Large intestine (tissue), 3 donors: ENCODE results near the gene SERPING1. TPM values are rescaled to one million over a fixed set of nuclear protein-coding genes. Genes with fewer than 3 reads are reported as not detected.

ENCODE experiments used
- DNase-seq, 2 donors: peaks; one replicate each; pipeline versions ENCODE4 v3.0.0 to v3.0.0-alpha.2; 2013
- H3K27ac ChIP-seq: one replicate; pipeline ENCODE4 v1.5.1; 2013; ENCODE audit warnings: low read length
- H3K27me3 ChIP-seq: 2 replicates; pipeline ENCODE4 v1.6.1; 2013; ENCODE audit warnings: low read length; ENCODE audit not compliant: control insufficient read depth, insufficient read depth
- H3K36me3 ChIP-seq: 2 replicates; pipeline ENCODE4 v1.6.1; 2013; ENCODE audit warnings: low read length; ENCODE audit not compliant: control insufficient read depth, insufficient read depth
- H3K4me1 ChIP-seq: one replicate; pipeline ENCODE4 v1.6.1; 2013; ENCODE audit warnings: low read length; ENCODE audit not compliant: control insufficient read depth, insufficient read depth
- H3K4me3 ChIP-seq: one replicate; pipeline ENCODE4 v1.5.1; 2013; ENCODE audit warnings: low read length
- H3K9me3 ChIP-seq: one replicate; pipeline ENCODE4 v1.6.1; 2013; ENCODE audit warnings: mild to moderate bottlenecking, low read depth, low read length, moderate library complexity; ENCODE audit not compliant: control insufficient read depth
- WGBS: methylation state at CpG from one replicate; pipeline ENCODE4 v1.1.5; 2013; ENCODE audit warnings: low lambda C conversion rate; ENCODE audit not compliant: insufficient coverage; 5-methylcytosine and 5-hydroxymethylcytosine counted together
- polyA plus RNA-seq: library from polyadenylated mRNA; unstranded; fragments of 120-200 nt; gene quantifications from one replicate; pipeline ENCODE4 v1.2.1, GENCODE V29; 2013

Gene SERPING1
- polyA plus RNA-seq, 1 donor, result 48.9 TPM

DNA sequence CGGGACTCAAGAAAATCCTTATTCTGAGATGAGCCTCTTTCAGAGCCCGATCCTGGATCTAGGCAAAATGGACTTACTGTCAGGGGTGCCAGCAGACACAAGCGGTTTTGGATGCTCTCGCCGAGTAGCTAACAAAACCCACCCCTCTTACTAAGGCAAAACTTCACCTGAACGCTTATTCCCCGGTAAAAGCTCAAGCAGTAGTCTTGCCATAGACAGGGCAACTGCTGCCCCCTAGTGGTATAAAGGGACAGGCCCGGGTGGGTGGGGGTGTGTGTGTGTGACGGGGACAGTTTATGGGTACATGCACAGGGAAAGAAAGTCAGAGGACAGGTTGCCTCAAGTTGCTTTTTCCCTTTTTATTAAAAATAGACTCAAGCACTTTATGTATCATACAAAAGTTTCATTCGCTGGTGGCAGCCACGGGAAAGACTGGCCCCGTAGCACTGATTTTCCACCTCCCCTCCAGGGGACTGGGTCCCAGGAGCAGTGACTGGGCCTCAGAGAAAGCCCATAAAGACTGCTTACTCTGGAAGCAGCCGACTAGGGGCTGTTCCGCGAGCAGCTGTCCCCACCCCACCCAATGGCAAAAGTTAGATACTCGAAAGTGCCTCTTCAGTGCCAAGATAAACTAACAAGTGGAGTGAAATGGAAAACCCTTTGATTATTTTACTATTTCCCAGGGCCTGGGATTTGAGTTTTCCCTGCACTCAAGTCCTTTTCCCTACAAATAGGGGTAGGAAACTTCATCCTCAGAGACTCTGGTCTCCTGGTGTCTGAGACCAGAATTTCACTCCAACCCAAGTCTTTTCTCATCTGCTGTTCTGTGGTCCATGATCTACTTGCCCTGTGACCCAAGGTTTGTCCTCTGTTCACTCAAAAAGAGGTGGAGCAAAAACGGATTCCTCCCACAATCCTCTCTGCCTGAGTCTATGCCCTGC, 47.5 kb downstream of the SERPING1 start:
- peaks cover 41% of the 10 kb centered on the region for H3K4me1 ChIP-seq
- peak; percentile 68 to 69 for DNase-seq
- WGBS, result no CpG with 5 or more reads among the region's 17 CpGs
- H3K36me3 ChIP-seq, result no peaks in the 10 kb centered on the region
- no peak overlapping the region for H3K4me3 ChIP-seq
- H3K27ac ChIP-seq, result no peak overlapping the region
- peaks cover 44% of the 10 kb centered on the region for H3K27me3 ChIP-seq
- no peaks in the 10 kb centered on the region for H3K9me3 ChIP-seq

DNA sequence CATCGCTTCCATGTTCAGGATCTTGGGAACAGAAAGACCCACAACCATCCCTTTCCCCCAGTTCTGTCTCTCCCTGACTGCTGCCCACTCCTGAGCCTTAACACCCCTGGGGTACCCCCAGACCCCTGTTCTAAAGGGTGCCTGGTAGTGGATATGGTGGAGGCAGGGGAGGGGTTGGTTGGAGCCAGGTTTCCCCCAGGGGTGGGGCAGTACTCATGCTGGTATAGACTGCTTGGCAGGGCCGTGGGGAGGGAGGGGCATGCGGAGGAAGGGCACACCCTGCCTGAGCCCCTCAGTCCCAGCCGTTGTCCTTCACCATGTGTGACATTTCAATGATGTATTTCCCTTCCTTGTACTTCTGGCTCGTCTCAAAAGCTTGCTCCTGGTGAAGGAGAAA, 48.2 kb downstream of the SERPING1 start:
- Histone ChIP-seq H3K4me3 (no peak overlapping the region), H3K36me3 (no peaks in the 10 kb centered on the region), H3K27ac (no peak overlapping the region), H3K9me3 (no peaks in the 10 kb centered on the region), H3K27me3 (peaks cover 51% of the 10 kb centered on the region), H3K4me1 (peaks cover 37% of the 10 kb centered on the region)
- no peak for DNase-seq
- no CpG with 5 or more reads among the region's 5 CpGs for WGBS

DNA sequence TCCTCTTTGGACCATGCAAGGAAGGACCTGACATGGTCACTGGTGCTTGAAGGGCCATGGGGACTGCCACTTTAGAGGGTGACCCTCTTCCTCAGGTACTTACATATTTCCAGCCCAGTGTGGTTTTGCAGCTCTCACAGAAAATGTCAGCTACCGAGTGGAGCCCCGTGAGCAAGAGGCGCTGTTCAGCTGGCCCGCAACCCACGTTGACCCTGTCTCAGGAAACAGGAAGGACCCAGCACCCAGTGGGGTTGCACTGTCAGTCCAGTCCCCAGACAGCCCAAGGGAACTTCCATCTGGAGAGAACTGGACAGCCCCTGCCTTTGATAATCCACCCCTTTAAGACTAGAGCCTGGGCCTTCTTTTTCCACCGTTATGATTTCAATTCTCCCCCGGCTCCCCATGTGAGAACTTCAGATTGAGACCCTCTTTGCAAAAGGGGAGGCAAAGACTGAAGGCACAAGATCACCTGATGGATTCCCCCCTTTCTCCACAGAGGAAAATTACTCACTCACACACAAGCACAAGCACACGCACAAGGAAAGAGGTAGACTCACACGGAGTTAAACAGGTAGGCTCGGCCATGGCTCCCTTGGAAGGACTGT, 48.8 kb downstream of the SERPING1 start:
- Histone ChIP-seq H3K4me1 (peaks cover 35% of the 10 kb centered on the region), H3K9me3 (no peaks in the 10 kb centered on the region), H3K27ac (no peak overlapping the region), H3K27me3 (peaks cover 56% of the 10 kb centered on the region), H3K36me3 (no peaks in the 10 kb centered on the region), H3K4me3 (no peak overlapping the region)
- WGBS, result no CpG with 5 or more reads among the region's 10 CpGs
- no peak for DNase-seq

DNA sequence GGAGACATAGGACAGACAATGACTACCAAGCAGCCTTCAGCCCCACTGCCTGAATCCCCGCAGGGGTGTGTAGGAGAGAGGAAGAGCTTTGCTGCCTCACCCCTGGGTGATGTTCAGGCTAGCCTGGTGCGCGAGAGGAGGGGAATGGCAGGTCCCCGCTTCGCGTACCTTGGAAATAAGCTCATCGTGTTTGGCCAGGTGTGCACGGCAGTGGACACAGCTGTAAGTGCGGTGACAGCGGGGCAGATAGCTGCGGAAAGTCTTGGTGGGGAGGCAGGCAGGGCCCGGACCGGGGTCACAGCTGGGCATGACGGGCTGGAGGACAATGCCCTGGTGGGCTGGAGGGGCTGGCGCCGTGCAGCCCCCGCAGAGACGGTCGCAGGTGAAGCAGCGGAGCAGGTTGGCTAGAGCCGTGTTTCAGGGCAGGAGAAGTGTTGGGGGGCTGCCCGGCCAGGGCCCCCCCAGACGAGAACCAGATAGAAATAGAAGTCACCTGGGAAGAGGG, 49.4 kb downstream of the SERPING1 start:
- no CpG with 5 or more reads among the region's 23 CpGs for WGBS
- H3K9me3 ChIP-seq, result no peaks in the 10 kb centered on the region
- peaks cover 35% of the 10 kb centered on the region for H3K4me1 ChIP-seq
- no peaks in the 10 kb centered on the region for H3K36me3 ChIP-seq
- H3K27ac ChIP-seq, result no peak overlapping the region
- H3K27me3 ChIP-seq, result peaks cover 62% of the 10 kb centered on the region
- no peak overlapping the region for H3K4me3 ChIP-seq
- peak in 1 of 2 donors; percentile 43 for DNase-seq

DNA sequence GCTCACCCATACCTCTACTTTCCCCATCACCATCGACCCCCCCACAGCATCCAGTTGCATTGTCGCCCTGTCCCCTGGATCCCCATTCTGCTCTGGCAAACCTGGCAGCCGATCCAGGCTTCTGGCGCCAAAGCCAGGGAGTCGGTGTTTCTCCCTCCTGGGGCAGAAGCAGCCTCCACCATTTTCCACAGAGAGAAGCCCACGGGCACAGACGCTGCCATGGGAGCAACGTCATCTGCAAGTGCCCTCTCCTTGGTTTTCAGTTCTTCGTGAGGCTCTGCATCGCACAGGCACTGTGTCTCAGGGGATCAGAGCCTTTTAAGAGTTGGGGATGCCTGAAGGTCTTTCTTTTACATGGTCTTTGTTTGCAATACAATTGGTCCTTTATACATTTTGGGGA, 49.9 kb downstream of the SERPING1 start:
- Histone ChIP-seq H3K27ac (no peak overlapping the region), H3K36me3 (no peaks in the 10 kb centered on the region), H3K4me1 (peaks cover 35% of the 10 kb centered on the region), H3K27me3 (peaks cover 66% of the 10 kb centered on the region), H3K9me3 (no peaks in the 10 kb centered on the region), H3K4me3 (no peak overlapping the region)
- no CpG with 5 or more reads among the region's 10 CpGs for WGBS
- DNase-seq, result no peak

DNA sequence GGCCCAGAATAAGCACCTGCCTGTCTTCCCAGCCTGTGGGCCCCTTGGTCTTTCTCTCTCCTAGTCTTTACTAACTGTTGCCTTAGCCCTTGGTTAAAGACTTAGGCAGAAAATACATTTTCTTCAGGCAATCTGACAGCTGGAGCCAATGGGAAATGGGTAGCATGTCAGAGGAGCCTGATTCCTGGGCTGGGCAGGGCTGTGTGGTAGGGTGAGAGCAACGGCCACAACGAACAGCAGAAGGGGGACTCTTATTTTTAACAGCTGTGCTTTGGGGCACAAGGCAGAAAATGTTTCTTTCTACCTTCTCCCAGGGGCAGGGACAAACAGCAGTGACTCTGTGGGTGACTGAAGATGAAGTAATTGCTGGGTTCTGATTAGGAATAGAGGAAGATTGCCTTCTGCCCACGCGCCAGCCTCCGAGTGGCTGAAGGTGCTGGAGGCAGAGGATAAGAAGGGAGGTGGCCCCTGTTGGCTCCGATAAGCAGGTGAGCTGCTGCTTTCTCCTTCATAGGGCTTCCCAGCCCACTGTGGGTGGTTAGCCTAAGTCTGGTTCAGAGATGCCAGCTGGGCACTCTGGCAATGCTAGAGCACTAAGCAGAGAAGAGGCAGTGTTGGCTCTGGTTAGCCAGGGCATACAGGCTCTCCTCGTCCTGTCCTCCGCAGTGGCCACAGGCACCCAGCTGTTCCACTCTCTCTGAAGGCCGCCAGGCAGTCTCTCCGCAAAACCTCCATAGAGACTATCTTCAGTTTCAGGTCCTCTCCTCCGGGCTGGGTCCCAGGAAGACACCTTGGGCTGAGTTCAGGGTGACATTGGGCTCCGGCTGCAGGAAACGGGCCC, 50.7 kb downstream of the SERPING1 start:
- H3K4me1 ChIP-seq, result peaks cover 35% of the 10 kb centered on the region
- WGBS, result no CpG with 5 or more reads among the region's 13 CpGs
- H3K27ac ChIP-seq, result no peak overlapping the region
- no peak overlapping the region for H3K4me3 ChIP-seq
- H3K27me3 ChIP-seq, result peaks cover 70% of the 10 kb centered on the region
- H3K36me3 ChIP-seq, result no peaks in the 10 kb centered on the region
- peak in 1 of 2 donors; percentile 45 for DNase-seq
- H3K9me3 ChIP-seq, result no peaks in the 10 kb centered on the region

DNA sequence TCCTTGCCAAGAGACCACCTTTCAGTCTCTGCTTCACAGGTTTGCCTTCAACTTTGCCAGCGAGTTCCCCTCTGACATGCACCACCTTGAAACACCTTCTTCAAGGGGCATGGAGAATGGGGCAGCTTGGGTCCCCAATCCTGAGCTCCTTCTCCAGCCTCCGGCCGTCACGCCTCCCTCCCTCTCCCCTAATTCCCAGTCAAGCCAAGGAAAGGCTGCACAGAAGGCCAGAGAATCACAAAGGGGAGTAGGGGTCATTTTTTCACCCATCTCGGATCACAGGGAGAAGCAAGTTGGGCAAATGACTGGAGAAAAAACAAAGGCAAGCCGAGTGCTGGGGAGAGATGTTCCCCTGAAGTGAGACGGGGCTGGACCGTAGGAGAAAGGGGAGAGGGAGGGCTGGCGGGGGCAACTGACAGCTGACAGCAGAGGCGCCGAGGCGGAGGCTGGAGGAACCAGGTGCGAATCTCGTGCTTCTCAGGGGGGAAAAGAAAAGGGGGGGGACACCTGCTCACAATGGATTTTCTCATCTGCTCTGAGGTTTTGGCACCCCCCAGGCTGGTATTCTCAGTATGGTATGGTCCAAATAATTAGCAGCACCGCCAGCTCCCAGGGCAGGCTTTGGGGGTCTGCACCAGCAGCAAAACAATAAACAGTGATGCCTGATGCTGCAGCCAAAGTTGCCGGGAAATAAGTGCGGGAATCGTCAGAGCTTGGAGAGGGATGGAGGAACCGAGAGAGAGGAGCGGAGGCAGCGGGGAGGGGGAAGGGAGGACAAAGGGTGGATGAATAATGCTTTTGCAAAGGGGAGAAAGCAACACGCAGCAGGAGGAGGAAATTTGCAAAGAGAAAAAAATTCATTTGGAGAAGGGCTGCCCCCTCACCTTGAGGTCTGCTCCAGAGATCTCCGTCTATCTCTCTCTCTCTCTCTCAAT, 51.6 kb downstream of the SERPING1 start:
- Histone ChIP-seq H3K4me3 (peak overlapping the region; percentile 27), H3K36me3 (no peaks in the 10 kb centered on the region), H3K27me3 (peaks cover 70% of the 10 kb centered on the region), H3K9me3 (no peaks in the 10 kb centered on the region), H3K4me1 (peaks cover 35% of the 10 kb centered on the region), H3K27ac (peak overlapping the region; percentile 10)
- WGBS, result 0% methylated on average over 2 of the region's 23 CpGs
- DNase-seq, result no peak

DNA sequence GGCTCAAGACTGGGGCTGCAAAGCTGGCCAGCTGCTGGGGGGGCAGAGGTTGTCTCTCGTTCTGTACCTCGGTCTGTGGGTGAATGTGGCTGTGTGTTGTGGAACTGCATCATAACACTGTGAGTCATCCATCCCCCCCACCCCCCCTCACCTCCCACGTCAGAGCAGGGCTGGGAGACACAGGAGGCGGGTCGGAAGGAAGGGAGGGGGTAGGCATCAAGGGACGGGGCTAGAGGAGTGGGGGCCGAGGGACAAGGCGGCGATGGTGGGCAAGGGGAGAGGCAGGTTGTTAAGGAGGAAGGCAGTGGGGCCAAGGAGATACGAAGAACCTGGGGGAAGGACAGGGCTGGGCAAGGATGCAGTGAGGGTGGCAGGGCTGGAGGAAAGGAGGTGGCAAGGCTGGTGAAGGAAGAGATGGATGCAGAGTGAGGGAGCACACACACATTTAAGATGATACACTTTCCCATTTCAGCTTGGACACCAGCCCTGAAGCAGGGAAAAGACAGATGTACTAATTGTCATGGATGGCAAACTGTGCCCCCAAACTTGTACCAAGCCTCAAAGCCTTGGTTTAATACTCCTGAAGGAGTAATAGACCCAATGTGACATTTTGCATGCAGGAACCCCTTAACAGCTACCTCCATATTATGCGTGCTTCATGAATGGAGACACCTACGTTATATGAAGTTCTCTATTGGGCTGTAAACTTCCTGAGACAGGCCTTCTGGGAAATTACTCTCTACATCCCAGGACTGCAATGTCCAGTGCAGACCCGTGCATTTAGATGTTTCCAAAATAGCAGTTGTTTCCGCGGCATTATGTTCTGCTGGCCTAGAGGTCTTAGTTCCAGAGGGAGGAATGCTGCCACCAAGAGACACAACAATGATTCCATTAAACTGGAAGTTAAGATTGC, 52.6 kb downstream of the SERPING1 start, which contains the start of gene YPEL4:
Gene YPEL4 (minus strand): TSS at position 87 of the 913 bp plus-strand sequence. CDS start 2,805 bp downstream, outside the sequence.
- Histone ChIP-seq H3K27me3 (peaks cover 70% of the 10 kb centered on the region), H3K9me3 (no peaks in the 10 kb centered on the region), H3K4me1 (peaks cover 31% of the 10 kb centered on the region), H3K27ac (peak within 1 kb of the TSS; percentile 10), H3K4me3 (peak within 1 kb of the TSS; percentile 27), H3K36me3 (no peaks in the 10 kb centered on the region)
- peak; percentile 54 to 56 for DNase-seq
- 0% methylated on average over 3 of the region's 15 CpGs for WGBS

DNA sequence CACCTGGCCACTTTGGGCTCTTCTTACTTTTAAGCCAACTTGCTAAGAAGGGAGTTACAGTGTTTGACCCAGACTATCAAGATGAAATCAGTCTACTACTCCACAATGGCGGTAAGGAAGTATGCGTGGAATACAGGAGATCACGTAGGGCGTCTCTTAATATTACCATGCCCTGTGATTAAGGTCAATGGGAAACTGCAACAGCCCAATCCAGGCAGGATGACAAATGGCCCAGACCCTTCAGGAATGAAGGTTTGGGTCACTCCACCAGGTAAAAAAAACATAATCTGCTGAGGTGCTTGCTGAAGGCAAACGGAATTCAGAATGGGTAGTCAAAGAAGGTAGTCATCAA, 53.2 kb downstream of the SERPING1 start:
- Histone ChIP-seq H3K9me3 (no peaks in the 10 kb centered on the region), H3K27ac (no peak overlapping the region)
- 43% methylated on average over 2 of the region's 5 CpGs for WGBS

More for the DNA sequence above, 53.2 kb downstream of the SERPING1 start:
- Histone ChIP-seq H3K4me3 (no peak overlapping the region), H3K36me3 (no peaks in the 10 kb centered on the region), H3K27me3 (peaks cover 66% of the 10 kb centered on the region), H3K4me1 (peaks cover 26% of the 10 kb centered on the region)
- no peak for DNase-seq
